ENCODE data around the gene MRGPRE. TPM values are rescaled to one million over a fixed set of nuclear protein-coding genes. Genes with fewer than 3 reads are reported as not detected.

The MRGPRE gene
- total and polyA plus RNA-seq, 7 donors, result 0.10 to 1.4 (median 0.70) TPM; not detected in 3

GRCh38 chr11:3206922-3207204 lies 25.4 kb downstream of the MRGPRE start:
- TF ChIP-seq POLR2AphosphoS5 (IDR thresholded peaks at IDR 0.05), result no peak
- TF ChIP-seq CTCF (IDR thresholded peaks at IDR 0.05), result no peak
- no peak for TF ChIP-seq EP300 (IDR thresholded peaks at IDR 0.05)
- TF ChIP-seq POLR2A (IDR thresholded peaks at IDR 0.05), result no peak
- intact Hi-C loops (cut with DNase I), result no loop called here
- Histone ChIP-seq H3K4me3 (no peak overlapping the region), H3K36me3 (no peaks in the 10 kb centered on the region), H3K27me3 (peaks cover 12 to 34% (median 25%) of the 10 kb centered on the region in 3 donors), H3K9me3 (peaks cover 0 to 2% (median 0%) of the 10 kb centered on the region in 4 donors), H3K27ac (no peak overlapping the region), H3K4me1 (peaks cover 0 to 26% (median 17%) of the 10 kb centered on the region in 4 donors)
- 94 to 97% methylated on average over 1 of the region's 1 CpG for WGBS, 2 donors
- no peak for DNase-seq

GRCh38 chr11:3206156-3206921 lies 25.9 kb downstream of the MRGPRE start:
- TF ChIP-seq CTCF (IDR thresholded peaks at IDR 0.05) (no peak), POLR2AphosphoS5 (IDR thresholded peaks at IDR 0.05) (no peak), POLR2A (IDR thresholded peaks at IDR 0.05) (no peak), EP300 (IDR thresholded peaks at IDR 0.05) (no peak)
- Histone ChIP-seq H3K36me3 (no peaks in the 10 kb centered on the region), H3K27me3 (peaks cover 15 to 39% (median 30%) of the 10 kb centered on the region in 3 donors), H3K27ac (no peak overlapping the region), H3K9me3 (no peaks in the 10 kb centered on the region), H3K4me1 (peaks cover 0 to 26% (median 17%) of the 10 kb centered on the region in 4 donors), H3K4me3 (no peak overlapping the region)
- WGBS, 2 donors, result 85 to 88% methylated on average over 8 of the region's 8 CpGs
- intact Hi-C loops (cut with DNase I), result no loop called here
- no peak for DNase-seq

GRCh38 chr11:3205261-3206155 lies 26.7 kb downstream of the MRGPRE start:
- no peak for DNase-seq
- H3K4me3 ChIP-seq, result no peak overlapping the region
- H3K27me3 ChIP-seq, result peaks cover 15 to 48% (median 31%) of the 10 kb centered on the region in 3 donors
- TF ChIP-seq EP300 (IDR thresholded peaks at IDR 0.05) (no peak), POLR2AphosphoS5 (IDR thresholded peaks at IDR 0.05) (no peak), POLR2A (IDR thresholded peaks at IDR 0.05) (no peak), CTCF (IDR thresholded peaks at IDR 0.05) (no peak)
- H3K27ac ChIP-seq, result no peak overlapping the region
- peaks cover 0 to 26% (median 17%) of the 10 kb centered on the region in 4 donors for H3K4me1 ChIP-seq
- WGBS, 2 donors, result 56 to 59% methylated on average over 16 of the region's 16 CpGs
- H3K9me3 ChIP-seq, result no peaks in the 10 kb centered on the region
- intact Hi-C loops (cut with DNase I), result no loop called here
- H3K36me3 ChIP-seq, result no peaks in the 10 kb centered on the region

GRCh38 chr11:3204141-3205015 lies 27.8 kb downstream of the MRGPRE start:
- Histone ChIP-seq H3K9me3 (no peaks in the 10 kb centered on the region), H3K27ac (no peak overlapping the region), H3K27me3 (peaks cover 15 to 56% (median 31%) of the 10 kb centered on the region in 3 donors), H3K4me3 (no peak overlapping the region), H3K36me3 (no peaks in the 10 kb centered on the region), H3K4me1 (peaks cover 0 to 26% (median 17%) of the 10 kb centered on the region in 4 donors)
- 77 to 88% methylated on average over 24 of the region's 24 CpGs for WGBS, 2 donors
- intact Hi-C loops (cut with DNase I), result no loop called here
- peak; percentile 44 for DNase-seq
- no peak for TF ChIP-seq CTCF (IDR thresholded peaks at IDR 0.05)
- no peak for TF ChIP-seq EP300 (IDR thresholded peaks at IDR 0.05)
- TF ChIP-seq POLR2A (IDR thresholded peaks at IDR 0.05), result no peak

Measured in sigmoid colon (tissue), 7 donors.